Activated CD4-positive, alpha-beta T cell treated with anti-CD3 and anti-CD28 coated beads for 24 hours (primary cell): ENCODE data around the gene TRIM10.

Experiments
- DNase-seq, 2 donors: peaks; one replicate each; pipeline ENCODE4 v3.0.0-alpha.2; 2020; ENCODE audit warnings: low read depth in 2 of 2

Gene TRIM10, protein sequence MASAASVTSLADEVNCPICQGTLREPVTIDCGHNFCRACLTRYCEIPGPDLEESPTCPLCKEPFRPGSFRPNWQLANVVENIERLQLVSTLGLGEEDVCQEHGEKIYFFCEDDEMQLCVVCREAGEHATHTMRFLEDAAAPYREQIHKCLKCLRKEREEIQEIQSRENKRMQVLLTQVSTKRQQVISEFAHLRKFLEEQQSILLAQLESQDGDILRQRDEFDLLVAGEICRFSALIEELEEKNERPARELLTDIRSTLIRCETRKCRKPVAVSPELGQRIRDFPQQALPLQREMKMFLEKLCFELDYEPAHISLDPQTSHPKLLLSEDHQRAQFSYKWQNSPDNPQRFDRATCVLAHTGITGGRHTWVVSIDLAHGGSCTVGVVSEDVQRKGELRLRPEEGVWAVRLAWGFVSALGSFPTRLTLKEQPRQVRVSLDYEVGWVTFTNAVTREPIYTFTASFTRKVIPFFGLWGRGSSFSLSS

DNA sequence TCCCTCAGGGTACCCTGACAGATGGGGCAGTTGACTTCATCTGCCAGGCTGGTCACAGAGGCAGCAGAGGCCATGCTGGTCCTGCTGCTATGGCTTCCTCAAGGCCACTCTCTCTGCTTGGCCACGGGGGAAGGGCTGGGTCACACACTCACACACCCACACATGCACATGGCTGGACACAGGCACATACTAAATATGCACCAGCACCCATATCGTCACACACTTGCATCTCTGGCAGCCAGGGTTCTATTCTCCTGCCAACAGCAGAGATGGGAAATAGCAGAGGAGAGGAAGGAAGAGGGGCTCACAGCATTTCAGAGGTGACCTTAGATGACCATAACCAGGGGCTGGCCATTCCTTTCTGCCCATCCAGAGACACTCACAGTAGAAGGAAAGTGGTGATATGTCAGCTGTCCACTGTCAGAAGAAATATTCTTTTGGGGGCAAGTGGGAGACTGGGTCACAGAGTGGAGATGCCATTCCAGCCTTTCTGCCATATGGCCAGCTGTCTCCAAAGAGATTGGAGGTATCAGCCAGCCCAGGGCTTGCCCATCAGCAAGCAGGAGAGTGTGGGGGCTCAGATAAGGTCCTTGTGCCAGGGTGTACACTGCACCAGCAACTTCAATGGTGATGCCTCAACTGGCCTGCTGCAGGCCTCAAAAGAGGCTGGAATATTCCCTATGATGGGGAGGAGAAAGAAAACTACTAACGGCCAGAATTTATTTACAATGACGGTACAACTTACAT is at the start of gene TRIM10:
Gene TRIM10, minus strand, starts transcription at position 427 of the 747 bp plus-strand sequence. Its CDS starts 353 bp downstream, at position 74.
- DNase-seq, result no peak

DNA sequence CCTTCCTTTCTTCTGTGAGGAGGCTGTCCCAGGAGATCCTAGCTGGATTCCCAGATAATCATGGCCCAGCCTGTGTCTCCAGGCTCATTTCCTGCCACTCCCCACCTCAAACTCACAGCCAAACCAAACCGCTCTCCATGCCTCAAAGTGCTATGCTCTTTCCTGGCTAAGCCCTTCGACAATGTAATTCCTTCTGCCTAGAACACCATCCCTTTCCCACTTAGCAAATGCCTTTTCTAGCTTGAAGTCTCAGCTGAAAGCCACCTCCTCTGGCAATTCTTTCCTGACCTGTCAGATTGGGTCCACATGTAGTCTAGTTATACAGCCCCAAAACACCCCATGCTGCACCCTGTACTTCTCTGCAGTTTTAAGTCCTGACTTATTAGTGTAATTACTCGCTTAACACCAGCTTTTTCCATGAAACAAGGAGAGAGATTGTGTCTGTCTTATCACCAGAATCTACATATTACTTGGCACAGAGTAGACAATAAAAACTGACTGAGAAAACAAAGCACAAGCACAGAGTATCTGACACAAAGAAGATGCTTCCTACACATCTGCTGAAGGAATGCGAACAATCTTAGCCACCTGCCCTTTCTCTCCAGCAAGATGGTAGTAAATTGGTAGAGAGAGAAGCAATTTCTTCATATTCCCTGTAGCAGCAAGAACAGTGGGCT is 46.7 kb upstream of the TRIM10 start:
- DNase-seq, result no peak

DNA sequence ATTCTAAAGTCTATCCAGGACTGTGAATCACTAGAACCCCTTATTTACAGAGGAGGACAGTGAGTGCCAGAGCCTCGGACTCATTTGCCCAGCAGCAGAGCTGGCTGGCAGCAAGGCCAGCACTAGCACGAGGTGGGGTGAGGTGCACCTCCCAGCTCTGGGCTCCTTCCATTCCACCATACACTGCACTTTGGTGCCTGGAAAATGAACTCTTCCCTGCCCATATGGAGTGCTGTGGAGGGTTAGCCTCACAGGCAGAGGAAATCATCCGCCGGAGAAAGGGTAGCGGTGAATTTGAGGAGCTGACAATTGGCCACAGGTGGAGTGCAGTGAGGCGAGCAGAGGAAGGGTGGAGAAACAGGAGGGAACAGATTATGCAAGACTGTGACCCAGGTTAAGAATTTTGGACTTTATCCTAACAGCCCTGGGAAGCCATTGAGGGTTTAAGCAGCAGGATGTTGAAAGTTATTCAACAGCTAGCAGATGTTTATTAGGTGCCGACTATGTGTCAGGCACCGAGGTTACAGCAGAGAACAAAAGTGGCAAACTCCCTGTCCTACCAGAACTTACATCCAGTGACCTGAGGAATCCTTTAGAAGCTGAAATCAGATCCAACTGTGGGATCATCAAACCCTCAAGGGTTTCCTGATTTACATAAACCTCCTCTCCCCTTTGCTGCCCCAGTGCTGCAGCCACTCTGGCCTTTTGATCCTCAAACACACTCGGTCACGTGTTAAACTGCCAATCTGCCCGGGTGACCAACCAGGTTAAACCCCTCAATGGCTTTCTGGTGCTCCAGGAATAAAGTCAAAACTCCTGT is 46.0 kb upstream of the TRIM10 start:
- DNase-seq, result no peak

DNA sequence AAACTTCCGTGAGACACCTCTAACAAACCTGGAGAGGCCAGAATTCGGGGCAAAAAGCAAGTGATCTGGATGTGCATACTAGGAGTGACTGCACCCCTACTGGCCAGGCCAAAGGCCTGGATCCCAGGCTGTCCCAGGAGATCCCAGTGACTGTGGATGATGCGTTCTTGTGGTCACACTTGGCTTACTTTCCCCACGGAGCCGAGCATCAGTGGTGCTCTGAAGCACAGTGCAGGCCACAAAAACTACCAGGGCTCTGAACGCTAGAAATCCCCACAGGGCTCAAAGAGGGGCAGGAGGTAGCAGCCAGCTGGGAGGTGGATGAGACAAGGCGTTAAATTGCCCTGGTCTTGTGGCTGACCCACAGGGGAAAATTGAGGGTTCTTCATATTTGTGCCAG is 45.1 kb upstream of the TRIM10 start:
- DNase-seq, result no peak

DNA sequence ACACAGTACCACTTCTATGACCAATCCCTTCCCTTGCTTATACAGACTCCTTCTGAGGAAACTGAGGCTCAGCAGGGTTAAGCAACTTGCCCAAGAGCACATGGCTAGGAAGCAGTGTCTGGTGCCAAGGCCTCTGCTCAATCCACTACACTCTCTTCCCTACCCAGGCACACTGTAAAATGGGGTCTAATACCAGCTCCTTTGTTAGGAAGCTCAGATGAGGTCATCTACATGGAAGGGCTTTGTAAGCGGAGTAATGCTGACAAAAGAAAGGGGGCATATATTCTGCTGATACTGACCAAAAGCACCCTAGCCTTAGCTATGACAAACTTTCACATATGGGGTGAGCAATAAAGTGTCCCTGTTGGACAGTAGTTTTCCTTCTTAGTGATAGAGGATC is 43.1 kb upstream of the TRIM10 start:
- no peak for DNase-seq

DNA sequence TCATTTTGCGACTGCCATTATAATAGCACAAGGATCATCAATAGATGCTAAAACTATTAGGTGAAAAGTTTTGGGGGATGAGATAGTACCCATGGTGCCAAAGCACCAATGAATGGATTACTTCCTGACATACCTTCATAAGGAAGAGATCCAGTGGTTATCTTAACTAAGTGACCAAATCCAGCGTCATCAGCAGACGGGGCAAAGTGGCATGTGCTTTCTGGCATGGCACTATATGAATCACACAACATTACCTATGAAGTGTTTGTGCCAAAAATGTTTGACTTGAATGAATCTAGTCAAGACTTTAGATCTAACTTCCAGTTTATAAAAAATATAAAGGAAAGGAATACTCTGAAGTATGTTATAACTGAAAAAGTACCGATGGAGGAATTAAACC is 41.4 kb upstream of the TRIM10 start:
- DNase-seq, result no peak

DNA sequence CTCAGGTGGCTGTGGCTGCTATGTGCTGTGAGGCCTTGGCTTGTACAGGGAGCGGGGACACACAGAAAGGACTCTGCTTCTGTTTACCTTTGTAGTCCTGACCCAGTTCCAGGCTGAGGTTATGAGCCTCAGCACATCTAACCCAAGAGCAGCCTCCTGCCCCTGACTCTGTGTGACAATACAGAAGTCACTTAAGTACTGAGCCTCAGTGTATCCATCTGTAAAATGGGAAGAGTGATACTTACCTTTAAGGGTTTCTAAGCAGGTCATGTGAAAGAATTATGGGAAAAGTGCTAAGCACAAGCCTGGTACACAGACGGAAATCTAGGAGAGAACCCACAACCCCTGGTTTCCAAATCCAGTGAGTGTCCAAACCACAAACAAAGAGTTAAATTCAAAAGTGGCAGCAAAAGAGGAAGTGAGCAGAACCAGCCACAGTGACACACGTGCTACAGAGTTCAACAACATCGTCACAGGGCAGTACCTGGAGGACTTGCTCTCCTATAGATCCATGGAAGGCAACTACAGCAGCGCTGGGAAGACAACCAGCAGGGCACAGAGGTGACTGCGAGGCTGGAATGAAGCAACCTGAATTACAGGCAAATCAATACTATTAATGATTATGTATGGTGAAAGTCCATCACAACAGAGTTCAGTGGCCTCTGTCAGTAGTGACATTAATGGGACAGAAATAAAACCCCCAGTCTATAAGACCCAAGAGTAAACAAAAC is 39.7 kb upstream of the TRIM10 start:
- no peak for DNase-seq

DNA sequence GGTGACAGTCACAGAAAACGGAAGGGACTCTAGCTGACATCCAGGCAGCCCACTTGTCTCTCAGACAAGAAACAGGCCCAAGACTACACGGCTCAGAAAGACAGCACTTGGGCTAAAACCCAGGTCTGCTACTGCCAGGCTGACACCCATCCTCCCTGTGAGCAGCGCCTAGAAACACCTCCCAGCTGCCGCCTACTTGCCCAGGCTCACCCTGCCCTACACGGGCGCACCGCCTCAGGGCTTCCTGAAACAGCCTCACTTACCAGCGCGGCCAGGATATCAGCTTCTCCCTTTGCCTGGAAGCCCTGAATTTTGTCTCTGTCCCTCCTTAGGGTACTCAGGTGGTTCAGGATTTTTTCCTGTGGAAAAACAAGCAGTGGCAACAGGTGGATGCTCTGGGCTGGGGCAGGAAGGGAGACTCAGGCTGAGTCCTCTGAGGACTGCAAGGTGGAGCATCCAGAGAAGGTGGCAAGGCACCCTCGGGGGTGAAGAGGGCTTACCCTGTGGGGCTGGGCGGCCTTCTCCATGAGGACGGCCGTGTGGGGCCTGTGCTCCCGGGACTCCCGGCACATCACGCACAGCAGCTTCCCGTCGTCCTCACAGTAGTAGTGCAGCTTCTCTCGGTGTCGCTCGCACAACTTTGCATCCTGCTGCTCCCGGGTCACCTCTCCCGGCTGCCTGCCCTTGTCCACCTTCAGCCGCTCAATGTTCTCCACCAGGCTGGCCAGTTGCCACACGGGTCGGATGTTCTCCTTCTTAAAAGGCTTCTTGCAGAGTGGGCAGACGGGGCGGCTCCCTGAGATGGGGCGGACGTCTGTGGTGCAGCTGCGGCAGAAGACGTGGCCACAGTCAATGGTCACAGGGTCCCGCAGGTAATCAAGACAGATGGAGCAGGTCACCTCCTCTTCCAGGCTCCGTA is 37.4 kb upstream of the TRIM10 start:
- no peak for DNase-seq

DNA sequence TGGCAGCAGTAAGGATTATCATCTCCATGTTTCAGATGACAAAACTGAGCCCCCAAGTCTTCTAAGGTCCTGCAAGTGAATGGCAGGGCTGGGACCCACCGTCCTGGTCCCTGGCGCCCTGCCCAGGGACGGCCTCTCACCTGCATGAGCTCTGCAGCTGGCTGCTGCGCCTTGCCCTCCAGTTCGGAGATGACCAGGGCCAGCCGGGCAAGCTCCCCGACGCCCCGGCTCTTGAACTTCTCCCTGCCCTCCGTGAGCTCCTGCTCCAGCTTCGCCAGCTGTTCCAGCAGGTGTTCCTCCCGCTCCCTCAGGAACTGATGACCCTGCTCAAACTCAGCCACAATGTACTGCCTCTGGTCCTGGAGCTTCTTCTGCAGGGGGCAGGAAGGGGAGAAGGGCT is 35.4 kb upstream of the TRIM10 start:
- no peak for DNase-seq

DNA sequence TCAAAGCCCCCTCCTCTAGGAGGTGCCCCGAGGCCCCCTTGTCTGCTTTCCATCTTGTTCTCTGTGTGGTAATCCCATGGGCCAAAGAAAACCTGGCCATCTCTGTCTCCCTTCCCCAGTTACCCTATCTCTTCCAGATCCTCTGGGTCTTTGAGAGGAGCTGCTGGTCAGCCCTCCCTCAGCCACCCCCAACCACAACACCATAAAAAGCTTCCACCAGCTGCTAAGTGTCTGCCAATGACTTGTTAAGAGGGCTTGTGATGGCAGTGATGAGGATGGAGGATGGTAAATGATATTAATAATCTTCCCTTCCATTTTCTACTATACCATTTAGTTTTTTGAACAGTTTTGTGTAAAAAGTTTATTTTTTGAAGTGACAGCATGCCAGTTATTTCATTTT is 34.9 kb upstream of the TRIM10 start:
- DNase-seq, result no peak

DNA sequence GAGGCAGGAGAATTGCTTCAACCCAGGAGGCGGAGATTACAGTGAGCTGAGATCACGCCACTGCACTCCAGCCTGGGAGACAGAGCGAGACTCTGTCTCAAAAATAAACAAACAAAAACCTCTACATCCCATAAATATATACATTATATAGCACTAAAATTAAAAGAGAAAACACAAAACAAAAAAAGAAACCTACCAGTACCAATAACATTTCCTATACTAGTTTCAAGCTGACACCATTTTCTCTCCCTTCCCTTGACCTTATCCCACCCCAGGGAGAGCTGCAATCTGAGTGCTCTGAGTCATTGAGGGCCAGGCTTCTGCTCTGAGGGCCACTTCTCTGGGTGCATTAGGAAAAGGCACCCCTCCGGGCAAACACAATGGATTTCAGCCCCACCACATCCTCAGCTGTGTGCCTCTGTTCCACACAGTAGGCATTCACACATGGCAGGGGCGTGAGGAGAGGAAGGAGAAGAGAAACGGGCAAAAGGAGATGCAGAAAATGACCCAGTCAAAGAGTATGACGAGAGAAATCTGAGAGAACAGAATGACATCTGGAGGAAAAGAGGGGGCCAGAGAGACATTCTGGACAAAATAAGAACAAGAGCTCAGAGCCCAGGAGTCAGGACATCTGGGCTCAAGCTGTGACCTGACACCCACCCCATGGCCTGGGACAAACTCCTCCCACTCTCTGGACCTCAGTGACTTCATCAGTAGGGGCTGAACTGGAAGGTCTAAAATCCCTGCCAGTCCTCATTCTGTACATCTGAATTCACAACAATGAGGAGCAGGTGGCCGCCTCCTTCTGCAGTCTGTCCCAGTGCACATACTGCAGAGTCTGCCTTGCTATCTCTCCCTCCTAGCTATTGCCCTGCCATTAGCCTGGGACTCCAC is 34.0 kb upstream of the TRIM10 start:
- DNase-seq, result no peak

DNA sequence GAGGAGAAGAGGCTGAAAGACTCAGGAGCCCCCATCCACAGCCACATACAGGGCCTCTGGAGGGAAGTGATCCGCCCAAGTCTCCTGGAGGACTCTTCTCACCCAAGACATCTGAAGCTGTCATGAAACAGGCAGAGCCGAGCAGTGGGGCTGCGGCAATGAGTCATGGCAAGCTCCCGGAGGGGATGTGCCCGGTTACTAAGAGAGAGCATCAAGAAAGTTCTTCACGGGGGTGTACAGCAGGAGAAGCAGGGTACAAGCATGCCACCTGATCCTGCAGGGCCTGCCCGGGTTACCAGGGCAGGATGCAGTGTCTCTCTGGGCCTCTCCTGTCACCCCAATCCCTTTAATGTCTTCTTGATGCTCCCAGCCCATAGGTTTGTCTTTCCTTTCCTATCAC is 31.1 kb upstream of the TRIM10 start:
- DNase-seq, result no peak

DNA sequence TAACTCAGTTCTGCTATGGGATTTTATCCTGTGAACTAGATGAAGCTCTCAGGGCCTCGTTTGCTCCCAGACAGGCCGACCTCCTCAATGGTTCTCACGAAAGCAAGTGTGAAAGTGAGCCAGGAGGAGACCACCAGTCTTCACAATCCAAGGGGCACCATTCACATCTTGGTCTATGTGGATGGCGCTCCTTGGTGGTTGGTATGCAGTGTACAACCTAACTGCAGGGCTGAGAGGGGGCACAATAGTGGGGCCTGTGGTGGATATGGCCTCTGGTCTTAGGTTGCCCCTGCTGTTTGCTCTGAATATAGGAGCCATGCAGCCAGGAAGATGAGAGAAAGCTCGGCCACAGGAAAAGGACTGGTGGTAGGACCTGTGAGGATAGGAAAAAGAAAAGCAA is 27.5 kb upstream of the TRIM10 start:
- no peak for DNase-seq

DNA sequence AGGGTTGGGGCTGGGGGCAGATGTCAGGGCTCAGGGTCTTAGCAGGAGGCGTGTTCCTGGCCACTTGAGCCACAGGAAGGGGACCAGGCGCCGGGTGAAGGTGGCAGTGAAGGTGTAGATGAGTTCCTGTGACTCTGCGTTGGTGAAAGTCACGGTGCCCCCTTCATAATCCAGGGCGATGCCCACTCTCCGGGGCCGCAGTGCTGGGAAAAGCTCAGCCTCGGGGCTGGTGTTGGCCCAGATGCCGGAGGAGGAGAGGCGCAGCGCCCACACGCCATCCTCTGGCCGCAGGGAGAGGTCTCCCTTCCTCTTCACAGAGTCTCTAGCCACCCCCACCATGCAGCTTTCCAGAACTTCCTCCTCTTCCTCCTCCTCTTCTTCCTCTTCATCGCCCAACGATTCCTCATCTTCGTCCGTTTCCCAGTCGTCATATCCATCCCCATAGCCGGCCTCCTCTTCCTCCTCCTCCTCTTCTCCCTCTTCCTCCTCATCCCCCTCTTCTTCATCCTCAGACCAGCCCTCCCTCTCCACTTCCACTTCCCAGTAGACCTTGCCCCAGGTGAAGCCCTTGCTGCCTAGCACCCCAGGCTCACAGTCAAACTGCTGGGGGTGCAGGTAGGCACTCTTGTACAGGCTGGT is 25.0 kb upstream of the TRIM10 start:
- no peak for DNase-seq

DNA sequence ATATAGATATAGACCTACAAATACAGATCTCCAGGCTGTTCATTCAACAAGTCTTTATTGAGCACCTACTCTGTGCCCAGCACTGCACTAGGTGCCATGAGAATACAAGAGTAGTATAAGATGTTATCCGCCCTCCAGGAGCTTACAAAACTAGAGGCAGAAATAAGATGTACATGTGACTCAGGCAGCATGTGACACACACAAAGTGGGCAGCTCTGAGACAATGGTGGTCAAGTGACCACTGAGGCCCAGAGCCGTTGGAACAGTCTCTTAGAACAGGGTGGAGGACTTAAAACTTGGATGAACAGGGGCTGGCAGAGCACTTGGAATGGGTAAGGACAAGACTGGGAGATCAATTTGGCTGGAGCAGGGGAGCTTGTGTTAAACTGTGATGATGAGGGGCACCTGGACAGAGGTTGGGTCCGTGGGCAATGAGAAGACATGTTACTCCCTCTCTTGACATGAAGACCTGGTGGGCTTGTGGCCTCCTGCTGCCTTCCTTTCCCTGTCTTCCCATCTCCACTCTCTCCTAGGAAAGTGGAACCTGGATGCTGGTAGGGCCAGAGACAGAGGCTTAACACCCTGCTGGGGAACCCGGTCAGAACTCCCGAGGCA is 23.5 kb upstream of the TRIM10 start:
- no peak for DNase-seq

DNA sequence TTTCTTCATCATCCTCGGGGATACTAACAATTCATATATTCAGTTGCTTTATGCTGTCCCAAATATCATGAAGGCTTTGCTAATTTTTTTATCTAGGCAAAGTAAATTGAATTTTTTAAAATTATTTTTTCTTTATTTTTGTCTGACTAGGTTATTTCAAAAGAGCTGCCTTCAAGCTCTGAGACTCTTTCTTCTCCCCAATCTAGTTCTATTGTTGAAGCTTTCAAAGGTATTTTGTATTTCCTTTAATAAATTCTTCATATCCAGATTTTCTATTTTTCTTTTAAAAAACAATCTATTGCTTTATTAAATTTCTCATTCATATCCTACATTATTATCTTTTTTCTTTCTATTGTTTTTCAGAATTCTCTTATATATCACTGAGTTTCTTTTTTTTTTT is 19.1 kb upstream of the TRIM10 start:
- DNase-seq, result no peak

DNA sequence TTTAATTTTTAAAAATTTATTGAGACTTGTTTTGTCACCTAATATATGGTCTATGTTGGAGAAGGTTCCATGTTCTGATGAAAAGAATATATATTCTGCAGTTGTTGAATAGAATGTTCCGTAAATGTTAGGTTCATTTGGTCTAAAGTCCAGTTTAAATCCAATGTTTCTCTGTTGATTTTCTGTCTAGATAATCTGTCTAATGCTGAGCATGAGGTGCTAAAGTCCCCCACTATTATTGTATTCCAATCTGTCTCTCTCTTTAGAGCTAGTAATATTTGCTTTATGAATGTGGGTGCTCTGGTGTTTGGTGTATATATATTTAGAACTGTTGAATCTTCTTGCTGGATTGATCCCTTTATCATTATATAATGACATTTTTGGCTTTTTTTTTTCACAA is 17.8 kb upstream of the TRIM10 start:
- DNase-seq, result no peak

DNA sequence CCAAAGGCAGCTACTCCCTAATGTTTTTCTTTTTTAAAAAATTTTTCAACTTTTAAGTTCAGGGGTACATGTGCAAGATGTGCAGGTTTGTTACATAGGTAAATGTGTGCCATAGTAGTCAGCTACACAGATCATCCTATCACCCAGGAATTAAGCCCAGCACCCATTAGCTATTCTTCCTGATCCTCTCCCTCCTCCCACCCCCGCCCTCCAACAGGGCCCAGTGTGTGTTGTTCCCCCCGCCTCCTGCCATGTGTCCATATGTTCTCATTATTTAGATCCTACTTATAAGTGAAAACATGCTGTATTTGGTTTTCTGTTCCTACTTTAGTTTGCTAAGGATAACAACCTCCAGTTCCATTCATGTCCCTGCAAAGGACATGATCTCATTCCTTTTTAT is 14.8 kb upstream of the TRIM10 start:
- no peak for DNase-seq
